ENCODE data around the gene FN3K. TPM values are rescaled to one million over a fixed set of nuclear protein-coding genes. Genes with fewer than 3 reads are reported as not detected.

The FN3K gene
- total RNA-seq, 1 donor, result 2.9 TPM

- Histone ChIP-seq H3K4me1 (ENCODE audit: insufficient read depth, low read length) (peaks cover 10% of the 10 kb centered on the region), H3K27ac (ENCODE audit: low read depth, low read length) (peak overlapping the region; percentile 79), H3K4me2 (ENCODE audit: insufficient read depth, low read length) (no peak overlapping the region), H2AFZ (ENCODE audit: low read length) (no peak overlapping the region), H3K4me3 (ENCODE audit: insufficient read depth, low read length) (no peak overlapping the region), H3K27me3 (ENCODE audit: insufficient read depth, low read length) (no peaks in the 10 kb centered on the region), H3K9me3 (ENCODE audit: low read depth, low read length) (no peaks in the 10 kb centered on the region), H3K79me2 (ENCODE audit: insufficient read depth, low read length) (peaks cover 48% of the 10 kb centered on the region), H4K20me1 (ENCODE audit: insufficient read depth, low read length) (no peaks in the 10 kb centered on the region), H3K36me3 (ENCODE audit: insufficient read depth, low read length) (no peaks in the 10 kb centered on the region)
- peak; percentile 99 for DNase-seq (ENCODE audit: insufficient read length, low spot score, missing footprints)
- no peak for TF ChIP-seq CTCF (IDR thresholded peaks at IDR 0.05; ENCODE audit: extremely low read depth, low read depth, low read length)
These were observed 56.1 kb downstream of the FN3K start for GRCh38 chr17:82791532-82791931.

- H3K27me3 ChIP-seq (ENCODE audit: insufficient read depth, low read length), result no peaks in the 10 kb centered on the region
- peaks cover 10% of the 10 kb centered on the region for H3K4me1 ChIP-seq (ENCODE audit: insufficient read depth, low read length)
- TF ChIP-seq CTCF (IDR thresholded peaks at IDR 0.05; ENCODE audit: extremely low read depth, low read depth, low read length), result no peak
- no peaks in the 10 kb centered on the region for H3K36me3 ChIP-seq (ENCODE audit: insufficient read depth, low read length)
- H2AFZ ChIP-seq (ENCODE audit: low read length), result peak overlapping the region; percentile 76
- peak; percentile 92 for DNase-seq (ENCODE audit: insufficient read length, low spot score, missing footprints)
- no peaks in the 10 kb centered on the region for H3K9me3 ChIP-seq (ENCODE audit: low read depth, low read length)
- H3K4me3 ChIP-seq (ENCODE audit: insufficient read depth, low read length), result no peak overlapping the region
- H4K20me1 ChIP-seq (ENCODE audit: insufficient read depth, low read length), result no peaks in the 10 kb centered on the region
- H3K79me2 ChIP-seq (ENCODE audit: insufficient read depth, low read length), result peaks cover 37% of the 10 kb centered on the region
- H3K4me2 ChIP-seq (ENCODE audit: insufficient read depth, low read length), result no peak overlapping the region
- peak overlapping the region; percentile 23 for H3K27ac ChIP-seq (ENCODE audit: low read depth, low read length)
These were observed 58.7 kb downstream of the FN3K start for GRCh38 chr17:82793974-82794630.

GRCh38 chr17:82794781-82795482, 59.5 kb downstream of the FN3K start:
- Histone ChIP-seq H3K27me3 (ENCODE audit: insufficient read depth, low read length) (no peaks in the 10 kb centered on the region), H2AFZ (ENCODE audit: low read length) (no peak overlapping the region), H3K27ac (ENCODE audit: low read depth, low read length) (no peak overlapping the region), H3K4me2 (ENCODE audit: insufficient read depth, low read length) (no peak overlapping the region), H4K20me1 (ENCODE audit: insufficient read depth, low read length) (no peaks in the 10 kb centered on the region), H3K79me2 (ENCODE audit: insufficient read depth, low read length) (peaks cover 29% of the 10 kb centered on the region), H3K4me3 (ENCODE audit: insufficient read depth, low read length) (no peak overlapping the region), H3K4me1 (ENCODE audit: insufficient read depth, low read length) (peaks cover 10% of the 10 kb centered on the region), H3K36me3 (ENCODE audit: insufficient read depth, low read length) (no peaks in the 10 kb centered on the region), H3K9me3 (ENCODE audit: low read depth, low read length) (no peaks in the 10 kb centered on the region)
- no peak for TF ChIP-seq CTCF (IDR thresholded peaks at IDR 0.05; ENCODE audit: extremely low read depth, low read depth, low read length)
- DNase-seq (ENCODE audit: insufficient read length, low spot score, missing footprints), result peak; percentile 62

DNA sequence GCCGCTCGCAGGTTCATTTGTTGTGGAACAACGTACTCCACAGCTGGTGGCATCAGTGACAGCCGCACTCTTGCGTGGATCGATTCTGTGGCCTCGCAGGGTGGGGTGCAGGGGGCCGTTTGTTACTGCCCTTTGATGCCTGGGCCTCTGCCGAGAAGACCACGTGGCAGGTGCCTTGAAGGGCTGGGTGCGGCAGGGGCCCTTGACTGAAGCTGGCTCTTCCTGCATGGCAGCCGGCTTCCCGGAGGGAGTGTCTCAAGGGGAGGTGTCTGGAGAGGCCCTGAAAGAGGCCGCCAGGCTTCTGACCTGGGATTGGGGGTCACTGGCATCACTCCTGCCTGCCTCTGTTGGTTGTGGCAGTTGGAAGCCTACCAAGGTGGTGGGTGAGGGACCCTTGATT, 60.2 kb downstream of the FN3K start:
- H3K4me1 ChIP-seq (ENCODE audit: insufficient read depth, low read length), result peaks cover 10% of the 10 kb centered on the region
- DNase-seq (ENCODE audit: insufficient read length, low spot score, missing footprints), result peak; percentile 68
- no peak overlapping the region for H3K27ac ChIP-seq (ENCODE audit: low read depth, low read length)
- peaks cover 22% of the 10 kb centered on the region for H3K79me2 ChIP-seq (ENCODE audit: insufficient read depth, low read length)
- H3K4me3 ChIP-seq (ENCODE audit: insufficient read depth, low read length), result no peak overlapping the region
- no peak overlapping the region for H3K4me2 ChIP-seq (ENCODE audit: insufficient read depth, low read length)
- H3K9me3 ChIP-seq (ENCODE audit: low read depth, low read length), result no peaks in the 10 kb centered on the region
- H4K20me1 ChIP-seq (ENCODE audit: insufficient read depth, low read length), result no peaks in the 10 kb centered on the region
- H3K36me3 ChIP-seq (ENCODE audit: insufficient read depth, low read length), result no peaks in the 10 kb centered on the region
- no peak overlapping the region for H2AFZ ChIP-seq (ENCODE audit: low read length)
- no peaks in the 10 kb centered on the region for H3K27me3 ChIP-seq (ENCODE audit: insufficient read depth, low read length)
- TF ChIP-seq CTCF (IDR thresholded peaks at IDR 0.05; ENCODE audit: extremely low read depth, low read depth, low read length), result no peak

Measured in osteoblast (primary cell).